ENCODE measurements around the gene CTNNAL1. TPM values are rescaled to one million over a fixed set of nuclear protein-coding genes. Genes with fewer than 3 reads are reported as not detected.

The CTNNAL1 gene
- total and polyA plus RNA-seq, 9 of the 15 experiments (the other 6 are each of a cell fraction or from before 2014, with no cell fraction given) = 23.2 to 78.0 (median 46.7) TPM

DNA sequence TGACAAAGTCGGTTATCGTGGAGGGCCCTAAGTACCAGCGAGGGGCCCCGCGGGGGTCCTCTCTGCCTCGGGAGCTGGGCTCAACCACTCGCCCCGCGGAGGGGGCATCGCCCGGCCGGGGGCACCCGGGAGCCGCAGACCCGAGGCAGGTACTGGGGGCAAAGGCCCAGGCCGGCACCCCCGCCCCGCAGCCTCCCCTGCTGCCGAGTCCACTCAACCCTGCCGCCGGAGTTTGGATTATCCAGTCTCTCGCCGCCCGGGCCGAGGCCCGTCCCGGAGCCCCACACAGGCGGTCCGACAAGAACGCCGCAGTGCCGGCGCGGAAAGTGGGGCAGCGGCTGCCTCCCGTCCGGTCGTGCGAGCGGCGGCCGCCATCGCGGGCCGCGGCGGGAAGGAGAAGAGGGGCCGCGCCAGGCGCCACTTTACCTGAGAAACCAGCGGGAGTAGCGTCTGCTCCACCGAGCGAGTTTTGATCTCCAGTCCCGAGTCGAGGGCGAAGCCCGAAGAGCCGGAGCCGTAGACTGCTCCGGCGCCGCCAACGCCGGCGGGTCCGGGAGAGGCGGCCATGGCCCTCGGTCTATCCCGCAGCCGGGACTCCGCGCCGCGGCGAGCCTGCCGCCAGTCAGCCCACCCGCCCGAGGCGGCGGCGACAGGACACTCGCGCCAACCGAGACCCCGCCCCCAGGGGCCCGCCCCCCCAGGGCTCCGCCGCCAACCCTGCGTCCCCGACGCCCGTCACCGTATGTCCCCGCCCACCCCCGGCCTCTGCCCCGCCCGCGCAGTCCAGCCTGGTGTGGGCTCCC, at the start of gene CTNNAL1 (continued):
- TF ChIP-seq SMARCB1 (IDR thresholded peaks at IDR 0.05; ENCODE audit: insufficient read length, low read depth) (no peak), POLR2G (IDR thresholded peaks at IDR 0.05; ENCODE audit: low read depth, low read length) (peak; percentile 93), E2F3 (CRISPR knock-in tag; IDR thresholded peaks at IDR 0.05) (peak; percentile 69; the same call in 1 of the 2 replicates), POLR2B (IDR thresholded peaks at IDR 0.05; ENCODE audit: low read depth, partially characterized antibody) (peak; percentile 74), MCM3 (IDR thresholded peaks at IDR 0.05) (no peak), ZNF121 (CRISPR knock-in tag; conservative IDR thresholded peaks at IDR 0.05) (no peak), ZNF407 (IDR thresholded peaks at IDR 0.05; ENCODE audit: low read depth) (no peak), RBBP5 (IDR thresholded peaks at IDR 0.05; ENCODE audit: borderline replicate concordance, insufficient read depth, low read length, poor library complexity, severe bottlenecking) (peak; percentile 74), LCOR (CRISPR knock-in tag; IDR thresholded peaks at IDR 0.05) (0 out of 2 replicates have a peak, but pooled peaks have one; percentile 55), ZNF175 (CRISPR knock-in tag; IDR thresholded peaks at IDR 0.05; ENCODE audit: low read depth) (no peak), SNRNP70 (optimal IDR thresholded peaks at IDR 0.05; ENCODE audit: low read depth, low read length) (no peak), POLR2H (tag; IDR thresholded peaks at IDR 0.05; ENCODE audit: low read depth) (peak; percentile 64), MAZ (CRISPR knock-in tag; conservative IDR thresholded peaks at IDR 0.05 in 1 of 2, IDR thresholded peaks at IDR 0.05 in 1 of 2) (peak; percentile 51 to 58; a peak in 3 of 4 replicates), CBFA2T3 (IDR thresholded peaks at IDR 0.05) (no peak)
- TF ChIP-seq, protein P1, sequence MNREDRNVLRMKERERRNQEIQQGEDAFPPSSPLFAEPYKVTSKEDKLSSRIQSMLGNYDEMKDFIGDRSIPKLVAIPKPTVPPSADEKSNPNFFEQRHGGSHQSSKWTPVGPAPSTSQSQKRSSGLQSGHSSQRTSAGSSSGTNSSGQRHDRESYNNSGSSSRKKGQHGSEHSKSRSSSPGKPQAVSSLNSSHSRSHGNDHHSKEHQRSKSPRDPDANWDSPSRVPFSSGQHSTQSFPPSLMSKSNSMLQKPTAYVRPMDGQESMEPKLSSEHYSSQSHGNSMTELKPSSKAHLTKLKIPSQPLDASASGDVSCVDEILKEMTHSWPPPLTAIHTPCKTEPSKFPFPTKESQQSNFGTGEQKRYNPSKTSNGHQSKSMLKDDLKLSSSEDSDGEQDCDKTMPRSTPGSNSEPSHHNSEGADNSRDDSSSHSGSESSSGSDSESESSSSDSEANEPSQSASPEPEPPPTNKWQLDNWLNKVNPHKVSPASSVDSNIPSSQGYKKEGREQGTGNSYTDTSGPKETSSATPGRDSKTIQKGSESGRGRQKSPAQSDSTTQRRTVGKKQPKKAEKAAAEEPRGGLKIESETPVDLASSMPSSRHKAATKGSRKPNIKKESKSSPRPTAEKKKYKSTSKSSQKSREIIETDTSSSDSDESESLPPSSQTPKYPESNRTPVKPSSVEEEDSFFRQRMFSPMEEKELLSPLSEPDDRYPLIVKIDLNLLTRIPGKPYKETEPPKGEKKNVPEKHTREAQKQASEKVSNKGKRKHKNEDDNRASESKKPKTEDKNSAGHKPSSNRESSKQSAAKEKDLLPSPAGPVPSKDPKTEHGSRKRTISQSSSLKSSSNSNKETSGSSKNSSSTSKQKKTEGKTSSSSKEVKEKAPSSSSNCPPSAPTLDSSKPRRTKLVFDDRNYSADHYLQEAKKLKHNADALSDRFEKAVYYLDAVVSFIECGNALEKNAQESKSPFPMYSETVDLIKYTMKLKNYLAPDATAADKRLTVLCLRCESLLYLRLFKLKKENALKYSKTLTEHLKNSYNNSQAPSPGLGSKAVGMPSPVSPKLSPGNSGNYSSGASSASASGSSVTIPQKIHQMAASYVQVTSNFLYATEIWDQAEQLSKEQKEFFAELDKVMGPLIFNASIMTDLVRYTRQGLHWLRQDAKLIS (CRISPR knock-in tag; IDR thresholded peaks at IDR 0.05) = peak; percentile 76; the same call in 1 of the 2 replicates
